Endothelial cell of umbilical vein (primary cell): ENCODE results near the gene PLEKHD1. TPM values are rescaled to one million over a fixed set of nuclear protein-coding genes. Genes with fewer than 3 reads are reported as not detected.

Experiments
- BruUV-seq: library from RNA; stranded (reverse); fragments of 400-500 nt; replicated peaks from 2 replicates; lab custom pipeline; 2021; lab: Mats Ljungman, UMichigan
- CTCF ChIA-PET: fragments of 300-600, 350-600 bp; sonication (Branson Sonifier 250); formaldehyde crosslinking; loops from one replicate; lab custom pipeline; 2021; ENCODE audit warnings: antibody characterized with exemption, inconsistent platforms; lab: Charles Lee
- POLR2A ChIA-PET: fragments of 300-600, 350-600 bp; sonication (Branson Sonifier 250); formaldehyde crosslinking; loops from one replicate; lab custom pipeline; 2021; ENCODE audit warnings: antibody characterized with exemption, inconsistent platforms; lab: Charles Lee
- DNase-seq: peaks from one replicate; pipeline ENCODE4 v3.0.0-alpha.2; 2011; ENCODE audit warnings: low read depth, low spot score
- FAIRE-seq: peaks from 2 replicates; lab custom pipeline; 2011; peaks lifted over from hg19 to GRCh38; lab: Jason Lieb, UNC
- H2AFZ ChIP-seq: 2 replicates; pipeline ENCODE4 v1.6.0; 2012; ENCODE audit warnings: low read depth, low read length, control low read depth, inconsistent platforms
- H3K27ac ChIP-seq: 2 replicates; pipeline ENCODE4 v1.5.1; 2011; ENCODE audit warnings: low read depth, mild to moderate bottlenecking, control low read depth, low read length, moderate library complexity; ENCODE audit not compliant: insufficient read depth
- H3K27me3 ChIP-seq, 2 experiments: 2 replicates each; pipeline versions ENCODE4 v1.6.0 to v1.6.1; 2011; ENCODE audit warnings: low read length in 2 of 2, mixed read lengths in 1 of 2; ENCODE audit not compliant: control insufficient read depth in 2 of 2, insufficient read depth in 2 of 2
- H3K36me3 ChIP-seq, 2 experiments: 2 replicates in 1 of 2; 3 replicates in 1 of 2; pipeline ENCODE4 v1.5.1; 2011; ENCODE audit warnings: low read length in 2 of 2, mild to moderate bottlenecking in 1 of 2, moderate library complexity in 1 of 2; ENCODE audit not compliant: control insufficient read depth in 2 of 2, insufficient read depth in 2 of 2; ENCODE audit errors: extremely low read depth in 1 of 2
- H3K4me1 ChIP-seq: 3 replicates; pipeline ENCODE4 v1.5.1; 2011; ENCODE audit warnings: mild to moderate bottlenecking, low read length; ENCODE audit not compliant: control insufficient read depth, insufficient read depth; ENCODE audit errors: extremely low read depth
- H3K4me2 ChIP-seq: 2 replicates; pipeline ENCODE4 v1.6.1; 2011; ENCODE audit warnings: low read length, control low read depth, mixed read lengths; ENCODE audit not compliant: insufficient read depth
- H3K4me3 ChIP-seq, 3 experiments: fragments of 200-600 bp in 1 of 3; sonication (generic), shearing (Covaris generic) in 1 of 3; replicated peaks in 1 of 3; 2 replicates each; pipeline ENCODE4 v1.5.1; 2011 to 2016; ENCODE audit warnings: control low read depth in 3 of 3, low read length in 3 of 3, mild to moderate bottlenecking in 2 of 3, inconsistent platforms in 1 of 3, low read depth in 1 of 3, moderate library complexity in 1 of 3; ENCODE audit not compliant: insufficient read depth in 1 of 3
- H3K79me2 ChIP-seq: 2 replicates; pipeline ENCODE4 v1.6.0; 2012; ENCODE audit warnings: low read length, inconsistent platforms; ENCODE audit not compliant: control insufficient read depth, insufficient read depth
- H3K9ac ChIP-seq: replicated peaks from 2 replicates; pipeline ENCODE3; 2011; ENCODE audit warnings: low read length, control low read depth; ENCODE audit not compliant: insufficient read depth; ENCODE audit errors: extremely low read depth
- H3K9me1 ChIP-seq: replicated peaks from 3 replicates; pipeline ENCODE4 v1.6.0; 2011; ENCODE audit warnings: mild to moderate bottlenecking, low read length; ENCODE audit not compliant: control insufficient read depth, insufficient read depth; ENCODE audit errors: extremely low read depth
- H3K9me3 ChIP-seq: replicated peaks from 2 replicates; pipeline ENCODE4 v1.5.1; 2012; ENCODE audit warnings: low read length, inconsistent platforms; ENCODE audit not compliant: control insufficient read depth, insufficient read depth
- H4K20me1 ChIP-seq: replicated peaks from 2 replicates; pipeline ENCODE3; 2011; ENCODE audit warnings: mild to moderate bottlenecking, low read length; ENCODE audit not compliant: control insufficient read depth, insufficient read depth; ENCODE audit errors: extremely low read depth
- CTCF ChIP-seq, 2 donors: IDR thresholded peaks; 1 replicate in 1 of 2; 2 replicates in 1 of 2; pipeline ENCODE4 v1.5.1; 2011; ENCODE audit warnings: low read length in 2 of 2, mild to moderate bottlenecking in 2 of 2, moderate library complexity in 2 of 2, control low read depth in 1 of 2, inconsistent platforms in 1 of 2, low read depth in 1 of 2; ENCODE audit not compliant: insufficient read depth in 1 of 2; ENCODE audit errors: extremely low read depth in 1 of 2
- FOS ChIP-seq: IDR thresholded peaks from 2 replicates; pipeline ENCODE4 v1.6.1; 2011; ENCODE audit warnings: mild to moderate bottlenecking, low read length, moderate library complexity, borderline replicate concordance; ENCODE audit not compliant: insufficient read depth
- GATA2 ChIP-seq: IDR thresholded peaks from 2 replicates; pipeline ENCODE4 v1.7.0; 2011; ENCODE audit warnings: low read depth, mild to moderate bottlenecking, moderate library complexity, mixed read lengths, low read length; ENCODE audit not compliant: insufficient read length, insufficient read depth
- JUN ChIP-seq: IDR thresholded peaks from 2 replicates; pipeline ENCODE4 v1.6.1; 2011; ENCODE audit warnings: borderline replicate concordance, low read depth; ENCODE audit not compliant: insufficient read length, insufficient read depth
- MYC ChIP-seq: IDR thresholded peaks from one replicate; pipeline ENCODE4 v1.6.1; 2011; ENCODE audit warnings: mild to moderate bottlenecking, low read depth, low read length
- POLR2A ChIP-seq: IDR thresholded peaks from 2 replicates; pipeline ENCODE4 v1.6.1; 2012; ENCODE audit warnings: low read depth, mild to moderate bottlenecking, control low read depth, low read length
- POLR2AphosphoS5 ChIP-seq: IDR thresholded peaks from 2 replicates; pipeline ENCODE4 v1.6.1; 2012; ENCODE audit warnings: low read depth, mild to moderate bottlenecking, control low read depth, low read length, moderate library complexity; ENCODE audit not compliant: insufficient read depth
- dilution Hi-C: fragments of 300-500 bp; cut with MboI; formaldehyde crosslinking; loops from one replicate; pipeline ENCODE4 v1.15.0; 2019; ENCODE audit warnings: low sequenced_read_pairs; ENCODE audit not compliant: extremely low pct_ligation_motif_present
- intact Hi-C: fragments of 100-400 bp; cut with micrococcal nuclease; formaldehyde crosslinking; loops from one replicate; pipeline ENCODE4 v1.10.0; 2022
- polyA plus RNA-seq, 4 experiments: library from polyadenylated mRNA; depleted of rRNA in 3 of 4; stranded (reverse) in 3 of 4; unstranded in 1 of 4; fragments of >200 nt; gene quantifications; 2 replicates each; pipeline versions ENCODE4 v1.2.1 to v1.2.3, GENCODE V29; 2011 to 2012; ENCODE audit warnings: missing spikeins in 1 of 4
- total RNA-seq: library from RNA; stranded (reverse); gene quantifications from 2 replicates; pipeline ENCODE4 v1.2.3, GENCODE V29; 2021
- TF ChIP-seq, protein P1 (sequence below): IDR thresholded peaks from 2 replicates; pipeline ENCODE4 v1.6.1; 2011; ENCODE audit not compliant: insufficient read depth, insufficient read length

The PLEKHD1 gene
- total and polyA plus RNA-seq, 2 donors (not counting 3 experiments of a cell fraction or from before 2014, with no cell fraction given) = 0.01 TPM; not detected in 1

DNA sequence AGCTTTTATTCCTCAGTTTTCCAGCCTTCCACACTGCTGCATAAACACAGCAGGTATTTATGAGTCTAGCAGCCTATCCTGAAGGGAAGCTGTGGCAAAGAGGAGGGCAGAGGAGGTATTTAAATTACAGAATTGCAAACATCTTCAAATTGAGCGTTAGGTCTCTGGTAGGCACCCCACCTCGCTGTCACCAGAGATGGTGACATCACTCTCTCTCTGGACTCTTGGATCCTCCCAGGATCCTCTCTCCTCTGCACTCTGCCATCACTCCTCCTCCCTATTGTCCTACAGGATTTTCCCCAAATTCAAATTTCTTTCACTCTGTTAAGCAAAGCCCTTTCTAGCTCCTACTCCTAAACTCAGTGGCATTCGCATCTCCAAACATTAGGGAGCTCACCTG lies 6.7 kb downstream of the PLEKHD1 start:
- Histone ChIP-seq H3K9me1 (no peaks in the 10 kb centered on the region), H2AFZ (no peak overlapping the region), H3K27me3 (peaks cover 4 to 18% of the 10 kb centered on the region in 2 experiments), H3K4me1 (no peaks in the 10 kb centered on the region), H3K4me3 (no peak overlapping the region), H3K27ac (no peak overlapping the region), H3K9ac (no peak overlapping the region), H3K9me3 (no peaks in the 10 kb centered on the region), H3K4me2 (no peak overlapping the region), H3K79me2 (no peaks in the 10 kb centered on the region), H3K36me3 (no peaks in the 10 kb centered on the region), H4K20me1 (no peaks in the 10 kb centered on the region)
- DNase-seq (no peak), FAIRE-seq (no peak)
- ChIA-PET POLR2A (no interaction called here), CTCF (interaction anchor here (2.1 kb wide), 1 partner anchor 17 kb away, joined by 8 read pairs; no protein-coding TSS in a partner anchor)
- intact Hi-C loops = no loop called here
- dilution Hi-C loops = no loop called here
- TF ChIP-seq POLR2AphosphoS5 (no peak), GATA2 (no peak), POLR2A (no peak), MYC (no peak), CTCF (IDR thresholded peaks at IDR 0.05; ENCODE audit: extremely low read depth in 1 of 2, insufficient read depth in 1 of 2, low read depth in 1 of 2, low read length in 2 of 2) (no peak), FOS (no peak), JUN (no peak)
- TF ChIP-seq, protein P1, sequence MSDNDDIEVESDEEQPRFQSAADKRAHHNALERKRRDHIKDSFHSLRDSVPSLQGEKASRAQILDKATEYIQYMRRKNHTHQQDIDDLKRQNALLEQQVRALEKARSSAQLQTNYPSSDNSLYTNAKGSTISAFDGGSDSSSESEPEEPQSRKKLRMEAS = no peak
- BruUV-seq = no TSS peak
